Esophagus squamous epithelium (tissue), 5 donors: ENCODE results near the gene NPM1. TPM values are rescaled to one million over a fixed set of nuclear protein-coding genes. Genes with fewer than 3 reads are reported as not detected.
"Not testable (repeated sequence)": the region's sequence is repeated elsewhere in the genome, so short reads cannot be mapped to it uniquely, and the experiment has no call there.

Experiments
- DNase-seq: peaks from one replicate; lab custom pipeline; 2025; lab: John Stamatoyannopoulos, UW
- H3K27ac ChIP-seq, 4 donors: fragments of 200-600 bp; sonication (generic); one replicate each; pipeline ENCODE4 v1.5.1; 2016 to 2019; ENCODE audit warnings: mild to moderate bottlenecking in 1 of 4
- H3K27me3 ChIP-seq, 4 donors: fragments of 200-600 bp; sonication (generic); 1 replicate in 3 of 4; 2 replicates in 1 of 4; pipeline versions ENCODE4 v1.5.1 to v1.6.0; 2017 to 2021; ENCODE audit warnings: antibody characterized with exemption in 1 of 4
- H3K36me3 ChIP-seq, 3 donors: fragments of 200-600 bp; sonication (generic); one replicate each; pipeline ENCODE4 v1.5.1; 2016 to 2019
- H3K4me1 ChIP-seq, 3 donors: fragments of 200-600 bp; sonication (generic); one replicate each; pipeline ENCODE4 v1.5.1; 2017 to 2019
- H3K4me3 ChIP-seq, 4 donors: fragments of 200-600 bp; sonication (generic); 1 replicate in 3 of 4; 2 replicates in 1 of 4; pipeline ENCODE4 v1.5.1; 2016 to 2019; ENCODE audit warnings: mild to moderate bottlenecking in 2 of 4, moderate library complexity in 1 of 4
- H3K9me3 ChIP-seq, 3 donors: fragments of 200-600 bp; sonication (generic); one replicate each; pipeline ENCODE4 v1.5.1; 2016 to 2019
- POLR2A ChIP-seq, 4 donors: fragments of 450-650 bp; IDR thresholded peaks; one replicate each; pipeline ENCODE4 v1.6.1; 2017; ENCODE audit warnings: antibody characterized with exemption in 4 of 4, mild to moderate bottlenecking in 4 of 4, moderate library complexity in 3 of 4
- WGBS, 2 donors: methylation state at CpG; one replicate each; pipeline ENCODE4 v1.1.5; 2018; 5-methylcytosine and 5-hydroxymethylcytosine counted together
- intact Hi-C: fragments of 100-400 bp; cut with DNase I; formaldehyde crosslinking; loops from one replicate; pipeline ENCODE4 v1.15.0; 2022
- total RNA-seq, 4 donors: library from RNA; depleted of rRNA; stranded (reverse); fragments of >200 nt; gene quantifications; one replicate each; pipeline ENCODE4 v1.1.0, GENCODE V29; 2016
- TF ChIP-seq, protein P1 (sequence below), 6 experiments: fragments of 450-650 bp in 4 of 6; fragments of 200-600 bp in 2 of 6; sonication (generic) in 2 of 6; IDR thresholded peaks; one replicate each; pipeline ENCODE4 v1.5.1; 2016 to 2019; ENCODE audit warnings: antibody characterized with exemption in 6 of 6, mild to moderate bottlenecking in 4 of 6, moderate library complexity in 4 of 6
- donor health status: DM: yes; HTN: yes; CAD: no.

The NPM1 gene
- total RNA-seq, 4 donors from 2014 or later = 394 to 1,052 (median 904) TPM

DNA sequence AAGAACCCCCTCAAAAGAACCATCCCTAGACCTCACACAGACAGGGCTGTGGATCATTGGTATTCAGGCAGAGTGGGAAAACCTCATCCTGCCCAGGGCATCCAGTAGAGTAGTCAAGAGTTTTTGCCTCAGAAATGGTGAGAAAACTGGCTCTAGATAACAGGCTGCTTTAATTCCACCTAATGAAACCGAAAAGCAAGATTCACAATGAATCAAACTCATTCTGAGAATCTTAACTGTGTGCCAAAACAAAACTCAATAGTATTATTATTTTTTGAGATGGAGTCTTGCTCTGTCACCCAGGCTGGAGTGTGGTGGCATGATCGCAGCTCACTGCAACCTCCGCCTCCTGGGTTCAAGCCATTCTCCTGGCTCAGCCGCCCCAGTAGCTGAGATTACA, 17.8 kb upstream of the NPM1 start:
- Histone ChIP-seq H3K4me3 (no peak overlapping the region), H3K9me3 (no peaks in the 10 kb centered on the region), H3K4me1 (no peaks in the 10 kb centered on the region), H3K27ac (no peak overlapping the region), H3K27me3 (peaks cover 0 to 24% (median 0%) of the 10 kb centered on the region in 4 donors), H3K36me3 (no peaks in the 10 kb centered on the region)
- intact Hi-C loops = no loop called here
- WGBS, 2 donors = 93 to 96% methylated on average over 4 of the region's 4 CpGs
- no peak for DNase-seq
- TF ChIP-seq, protein P1, sequence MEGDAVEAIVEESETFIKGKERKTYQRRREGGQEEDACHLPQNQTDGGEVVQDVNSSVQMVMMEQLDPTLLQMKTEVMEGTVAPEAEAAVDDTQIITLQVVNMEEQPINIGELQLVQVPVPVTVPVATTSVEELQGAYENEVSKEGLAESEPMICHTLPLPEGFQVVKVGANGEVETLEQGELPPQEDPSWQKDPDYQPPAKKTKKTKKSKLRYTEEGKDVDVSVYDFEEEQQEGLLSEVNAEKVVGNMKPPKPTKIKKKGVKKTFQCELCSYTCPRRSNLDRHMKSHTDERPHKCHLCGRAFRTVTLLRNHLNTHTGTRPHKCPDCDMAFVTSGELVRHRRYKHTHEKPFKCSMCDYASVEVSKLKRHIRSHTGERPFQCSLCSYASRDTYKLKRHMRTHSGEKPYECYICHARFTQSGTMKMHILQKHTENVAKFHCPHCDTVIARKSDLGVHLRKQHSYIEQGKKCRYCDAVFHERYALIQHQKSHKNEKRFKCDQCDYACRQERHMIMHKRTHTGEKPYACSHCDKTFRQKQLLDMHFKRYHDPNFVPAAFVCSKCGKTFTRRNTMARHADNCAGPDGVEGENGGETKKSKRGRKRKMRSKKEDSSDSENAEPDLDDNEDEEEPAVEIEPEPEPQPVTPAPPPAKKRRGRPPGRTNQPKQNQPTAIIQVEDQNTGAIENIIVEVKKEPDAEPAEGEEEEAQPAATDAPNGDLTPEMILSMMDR (IDR thresholded peaks at IDR 0.05) = no peak
- TF ChIP-seq POLR2A (IDR thresholded peaks at IDR 0.05) = no peak

DNA sequence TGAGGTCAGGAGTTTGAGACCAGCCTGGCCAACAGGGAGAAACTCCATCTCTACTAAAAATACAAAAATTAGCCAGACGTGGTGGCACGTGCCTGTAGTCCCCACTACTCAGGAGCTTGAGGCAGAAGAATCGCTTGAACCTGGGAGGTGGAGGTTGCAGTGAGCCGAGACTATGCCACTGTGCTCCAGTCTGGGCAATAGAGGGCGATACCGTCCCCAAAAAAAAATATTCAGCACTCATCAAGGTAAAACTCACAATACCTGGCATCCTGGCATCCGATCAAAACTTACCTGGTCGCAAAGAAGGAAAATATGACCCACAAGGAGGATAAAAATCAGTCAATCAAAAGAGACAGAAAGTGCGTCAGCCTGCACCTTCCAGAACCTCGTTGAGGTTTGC, 16.8 kb upstream of the NPM1 start:
- H3K36me3 ChIP-seq, DNase-seq, H3K4me3 ChIP-seq, H3K9me3 ChIP-seq, intact Hi-C loops, H3K27ac ChIP-seq, H3K4me1 ChIP-seq: not testable (repeated sequence)
- WGBS, 2 donors = 37 to 79% methylated on average over 4 to 9 of the region's 10 CpGs
- H3K27me3 ChIP-seq = peaks cover 0 to 14% (median 0%) of the 10 kb centered on the region in 4 donors
- TF ChIP-seq, protein P1 (IDR thresholded peaks at IDR 0.05) = peak in 1 of 6 experiments; percentile 8

DNA sequence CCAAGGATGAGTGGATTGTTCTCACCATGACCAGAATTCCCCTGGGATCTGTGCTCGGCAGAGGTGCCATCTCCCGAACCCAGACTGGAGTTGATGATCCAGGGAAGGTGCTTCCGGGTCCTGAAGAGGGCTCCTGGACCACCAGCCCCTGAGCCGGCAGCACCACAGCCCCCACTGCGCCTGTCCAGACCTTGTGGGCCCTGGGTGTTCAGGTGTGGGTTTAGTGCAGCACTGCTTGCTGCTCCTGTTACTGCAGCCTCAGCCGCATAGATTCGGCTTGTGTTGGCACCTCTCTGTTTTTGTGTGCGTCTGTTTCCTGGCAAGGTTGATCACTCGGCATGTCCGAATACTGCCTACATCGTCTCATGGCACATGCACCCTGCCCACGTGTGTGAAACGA, 16.3 kb upstream of the NPM1 start:
- Histone ChIP-seq H3K27ac (no peak overlapping the region), H3K9me3 (no peaks in the 10 kb centered on the region), H3K4me3 (no peak overlapping the region), H3K27me3 (peaks cover 0 to 10% (median 0%) of the 10 kb centered on the region in 4 donors), H3K36me3 (no peaks in the 10 kb centered on the region), H3K4me1 (no peaks in the 10 kb centered on the region)
- DNase-seq = no peak
- 86 to 88% methylated on average over 9 to 12 of the region's 13 CpGs for WGBS, 2 donors
- intact Hi-C loops = no loop called here
- TF ChIP-seq, protein P1 (IDR thresholded peaks at IDR 0.05) = no peak
- no peak for TF ChIP-seq POLR2A (IDR thresholded peaks at IDR 0.05)

DNA sequence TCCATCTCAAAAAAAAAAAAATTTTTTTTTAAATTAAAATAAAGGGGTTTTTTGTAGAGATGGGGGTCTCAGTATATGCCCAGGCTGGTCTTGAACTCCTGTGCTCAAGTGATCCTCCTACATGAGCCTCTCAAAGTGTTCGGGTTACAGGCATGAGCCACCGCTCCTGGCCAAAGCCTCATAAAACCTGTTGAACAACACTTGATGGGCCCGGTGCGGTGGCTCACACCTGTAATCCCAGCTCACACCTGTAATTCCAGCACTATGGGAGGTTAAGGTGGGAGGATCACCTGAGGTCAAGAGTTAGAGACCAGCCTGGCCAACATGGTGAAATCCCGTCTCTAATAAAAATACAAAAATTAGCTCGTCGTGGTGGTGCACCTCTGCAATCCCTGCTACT, 7.7 kb upstream of the NPM1 start:
- intact Hi-C loops = no loop called here
- 85 to 92% methylated on average over 7 of the region's 7 CpGs for WGBS, 2 donors
- TF ChIP-seq, protein P1 (IDR thresholded peaks at IDR 0.05) = no peak
- no peak for DNase-seq
- Histone ChIP-seq H3K27me3 (no peaks in the 10 kb centered on the region), H3K4me3 (no peak overlapping the region), H3K36me3 (no peaks in the 10 kb centered on the region), H3K4me1 (no peaks in the 10 kb centered on the region), H3K27ac (no peak overlapping the region), H3K9me3 (no peaks in the 10 kb centered on the region)

DNA sequence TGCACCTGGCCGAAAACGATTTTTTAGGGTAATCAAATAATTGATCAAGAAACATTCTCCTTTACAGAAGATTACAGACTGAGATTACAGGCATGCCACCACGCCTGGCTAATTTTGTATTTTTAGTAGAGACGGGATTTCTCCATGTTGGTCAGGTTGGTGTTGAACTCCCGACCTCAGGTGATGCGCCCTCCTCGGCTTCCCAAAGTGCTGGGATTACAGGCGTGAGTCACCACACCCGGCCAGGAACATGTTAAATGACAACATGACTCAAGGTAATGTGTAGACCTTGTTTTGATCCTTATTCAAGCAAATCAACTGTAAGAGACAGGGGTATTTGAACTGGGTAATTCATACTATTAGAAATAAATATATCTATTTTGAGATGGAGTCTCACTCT, 3.2 kb upstream of the NPM1 start:
- H3K36me3 ChIP-seq, DNase-seq, H3K4me3 ChIP-seq, H3K27ac ChIP-seq, H3K9me3 ChIP-seq, H3K27me3 ChIP-seq, intact Hi-C loops: not testable (repeated sequence)
- peaks cover 0 to 20% (median 3%) of the 10 kb centered on the region in 3 donors for H3K4me1 ChIP-seq
- WGBS, 2 donors = 77 to 94% methylated on average over 5 to 9 of the region's 9 CpGs

DNA sequence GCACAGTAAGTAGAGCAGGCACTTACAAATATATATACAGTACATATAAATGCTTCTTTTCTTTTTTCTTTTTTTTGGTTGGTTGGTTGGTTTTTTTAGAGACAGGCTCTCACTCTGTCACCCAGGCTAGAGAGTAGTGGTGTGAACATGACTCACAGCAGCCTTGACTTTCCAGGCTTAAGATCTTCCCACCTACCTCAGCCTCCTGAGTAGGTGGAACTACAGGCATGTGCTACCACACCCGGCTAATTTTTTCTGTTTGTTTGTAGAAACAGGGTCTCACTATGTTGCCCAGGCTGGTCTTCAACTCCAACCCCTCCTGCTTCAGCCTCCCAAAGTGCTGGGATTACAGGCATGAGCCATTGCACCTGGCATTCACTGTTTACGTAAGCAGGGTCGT, 2.6 kb upstream of the NPM1 start:
- H3K36me3 ChIP-seq, DNase-seq, H3K27me3 ChIP-seq, intact Hi-C loops, H3K9me3 ChIP-seq, H3K27ac ChIP-seq, H3K4me3 ChIP-seq: not testable (repeated sequence)
- H3K4me1 ChIP-seq = peaks cover 0 to 26% (median 3%) of the 10 kb centered on the region in 3 donors
- WGBS, 2 donors = 52 to 53% methylated on average over 3 of the region's 3 CpGs
